IPS-18c (cell line): ENCODE results near the gene SPRED2.
"Not testable (repeated sequence)": the region's sequence is repeated elsewhere in the genome, so short reads cannot be mapped to it uniquely, and the experiment has no call there.

Experiments used
- H3K4me3 ChIP-seq: 2 replicates; pipeline ENCODE4 v1.7.0; 2013; ENCODE audit warnings: low read depth, mild to moderate bottlenecking, low read length, moderate library complexity; ENCODE audit not compliant: insufficient read depth
- H3K9me3 ChIP-seq: one replicate; pipeline ENCODE4 v1.6.1; 2013; ENCODE audit warnings: mild to moderate bottlenecking, low read length, moderate library complexity; ENCODE audit not compliant: control insufficient read depth, insufficient read depth

The SPRED2 gene

GRCh38 chr2:65345631-65346030 is 86.8 kb downstream of the SPRED2 start:
- no peak overlapping the region for H3K4me3 ChIP-seq
- no peaks in the 10 kb centered on the region for H3K9me3 ChIP-seq

- H3K4me3 ChIP-seq, result no peak overlapping the region
- no peaks in the 10 kb centered on the region for H3K9me3 ChIP-seq
Measured at GRCh38 chr2:65344689-65345088, 87.7 kb downstream of the SPRED2 start.

DNA sequence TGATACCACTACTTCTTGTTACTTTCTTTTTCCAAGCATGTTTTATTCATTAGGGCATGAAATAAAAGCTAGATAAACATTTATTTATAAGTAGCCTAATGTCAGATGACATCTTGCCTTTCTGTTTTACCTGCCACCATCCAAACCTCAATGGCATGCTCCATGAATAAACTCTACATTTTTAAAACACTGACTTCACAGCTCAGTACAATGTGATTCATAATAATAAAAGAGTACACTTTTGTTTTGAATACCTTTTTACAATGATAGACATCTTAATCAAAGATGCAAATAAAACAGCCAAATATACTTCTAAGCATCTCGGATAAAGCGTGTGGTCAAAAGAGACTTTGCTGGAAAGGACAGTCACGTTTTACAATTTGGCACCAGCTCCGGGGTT is 88.2 kb downstream of the SPRED2 start:
- no peaks in the 10 kb centered on the region for H3K9me3 ChIP-seq
- no peak overlapping the region for H3K4me3 ChIP-seq

- Histone ChIP-seq H3K9me3 (no peaks in the 10 kb centered on the region), H3K4me3 (no peak overlapping the region)
Measured at GRCh38 chr2:65343386-65343785, 89.0 kb downstream of the SPRED2 start.

- Histone ChIP-seq H3K9me3 (no peaks in the 10 kb centered on the region), H3K4me3 (no peak overlapping the region)
Measured at GRCh38 chr2:65340898-65341681, 91.3 kb downstream of the SPRED2 start.

DNA sequence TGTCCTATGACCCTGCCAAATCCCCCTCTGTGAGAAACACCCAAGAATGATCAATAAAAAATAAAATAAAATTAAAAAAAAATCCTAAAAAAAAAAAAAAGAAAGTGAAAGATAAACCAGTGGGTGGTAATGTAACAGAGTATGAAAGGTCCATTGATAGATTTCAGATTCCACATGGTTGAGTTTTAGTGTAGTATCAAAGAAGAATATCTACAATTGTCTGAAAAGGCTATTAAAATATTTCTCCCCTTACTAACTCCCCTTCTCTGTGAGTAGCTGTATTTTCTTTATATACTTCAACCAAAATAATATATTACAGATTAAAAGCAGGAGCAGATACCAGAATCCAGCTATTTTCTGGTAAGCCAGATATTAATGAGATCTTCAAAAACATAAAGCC is 92.8 kb downstream of the SPRED2 start:
- Histone ChIP-seq H3K4me3 (no peak overlapping the region), H3K9me3 (no peaks in the 10 kb centered on the region)

DNA sequence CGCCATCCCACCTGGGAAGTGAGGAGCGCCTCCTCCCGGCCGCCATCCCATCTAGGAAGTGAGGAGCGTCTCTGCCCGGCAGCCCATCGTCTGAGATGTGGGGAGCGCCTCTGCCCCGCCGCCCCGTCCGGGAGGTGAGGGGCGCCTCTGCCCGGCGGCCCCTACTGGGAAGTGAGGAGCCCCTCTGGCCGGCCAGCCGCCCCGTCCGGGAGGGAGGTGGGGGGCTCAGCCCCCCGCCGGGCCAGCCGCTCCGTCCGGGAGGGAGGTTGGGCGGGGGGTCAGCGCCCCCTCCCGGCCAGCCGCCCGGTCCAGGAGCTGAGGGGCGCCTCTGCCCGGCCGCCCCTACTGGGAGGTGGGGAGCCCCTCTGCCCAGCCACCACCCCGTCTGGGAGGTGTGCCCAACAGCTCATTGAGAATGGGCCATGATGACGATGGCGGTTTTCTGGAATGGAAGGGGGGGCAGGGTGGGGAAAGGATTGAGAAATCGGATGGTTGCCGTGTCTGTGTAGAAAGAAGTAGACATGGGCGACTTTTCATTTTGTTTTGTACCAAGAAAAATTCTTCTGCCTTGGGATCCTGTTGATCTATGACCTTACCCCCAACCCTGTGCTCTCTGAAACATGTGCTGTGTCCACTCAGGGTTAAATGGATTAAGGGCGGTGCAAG is 93.4 kb downstream of the SPRED2 start:
- not testable (repeated sequence) for H3K9me3 ChIP-seq, H3K4me3 ChIP-seq

DNA sequence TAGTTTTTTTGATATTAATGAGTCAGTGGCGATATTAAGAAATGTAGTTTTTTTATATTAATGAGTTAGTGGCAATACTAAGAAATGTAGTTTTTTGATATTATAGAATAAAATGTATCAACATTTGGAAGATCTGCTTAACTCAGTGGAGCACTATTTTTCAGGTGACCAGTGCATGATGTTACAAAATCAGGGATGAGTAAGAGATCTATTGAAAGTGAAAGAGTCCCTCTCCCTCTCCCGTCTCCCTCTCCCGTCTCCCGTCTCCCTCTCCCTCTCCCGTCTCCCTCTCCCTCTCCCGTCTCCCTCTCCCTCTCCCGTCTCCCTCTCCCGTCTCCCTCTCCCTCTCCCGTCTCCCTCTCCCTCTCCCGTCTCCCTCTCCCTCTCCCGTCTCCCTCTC is 94.5 kb downstream of the SPRED2 start:
- not testable (repeated sequence) for H3K4me3 ChIP-seq, H3K9me3 ChIP-seq

- no peak overlapping the region for H3K4me3 ChIP-seq
- H3K9me3 ChIP-seq, result no peaks in the 10 kb centered on the region
Measured at GRCh38 chr2:65334714-65335113, 97.7 kb downstream of the SPRED2 start.

DNA sequence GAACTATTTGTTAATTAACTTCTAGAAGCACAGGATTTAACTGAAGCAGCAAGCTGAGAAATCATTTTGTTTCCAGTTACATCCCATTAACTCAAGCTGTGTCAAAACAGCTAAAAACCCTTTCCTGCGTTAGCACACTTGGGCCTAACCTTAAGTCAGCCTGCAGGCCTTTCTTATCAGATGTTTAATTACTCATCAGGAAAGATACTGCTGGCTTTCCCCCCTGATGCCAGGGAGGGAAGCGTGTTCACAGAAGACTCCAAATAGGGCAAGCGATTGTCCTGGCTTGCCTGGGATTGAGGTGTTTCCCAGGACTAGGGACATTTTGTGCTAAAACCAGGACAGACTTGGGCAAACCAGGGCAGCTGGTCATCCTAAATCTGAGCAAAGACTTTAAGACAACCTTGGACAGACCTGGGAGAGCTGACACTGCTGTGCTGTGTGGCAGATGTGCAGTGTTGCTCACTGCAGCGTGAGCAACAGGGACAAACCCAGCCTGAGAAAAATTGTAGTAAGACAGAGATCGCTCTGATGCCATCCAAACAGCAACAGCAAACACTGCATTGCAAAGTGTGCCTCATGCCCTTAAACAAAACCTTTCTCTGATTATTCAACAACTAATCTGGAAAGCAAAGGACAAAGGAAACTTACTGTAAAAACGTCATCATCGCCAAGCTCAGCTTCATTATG is 100.9 kb downstream of the SPRED2 start:
- H3K4me3 ChIP-seq, result no peak overlapping the region
- H3K9me3 ChIP-seq, result no peaks in the 10 kb centered on the region

GRCh38 chr2:65329525-65329924 is 102.9 kb downstream of the SPRED2 start:
- H3K4me3 ChIP-seq, result no peak overlapping the region
- H3K9me3 ChIP-seq, result no peaks in the 10 kb centered on the region

- Histone ChIP-seq H3K9me3 (no peaks in the 10 kb centered on the region), H3K4me3 (no peak overlapping the region)
Measured at GRCh38 chr2:65326276-65326675, 106.1 kb downstream of the SPRED2 start.

- no peaks in the 10 kb centered on the region for H3K9me3 ChIP-seq
- no peak overlapping the region for H3K4me3 ChIP-seq
Measured at GRCh38 chr2:65325066-65325465, 107.3 kb downstream of the SPRED2 start.

DNA sequence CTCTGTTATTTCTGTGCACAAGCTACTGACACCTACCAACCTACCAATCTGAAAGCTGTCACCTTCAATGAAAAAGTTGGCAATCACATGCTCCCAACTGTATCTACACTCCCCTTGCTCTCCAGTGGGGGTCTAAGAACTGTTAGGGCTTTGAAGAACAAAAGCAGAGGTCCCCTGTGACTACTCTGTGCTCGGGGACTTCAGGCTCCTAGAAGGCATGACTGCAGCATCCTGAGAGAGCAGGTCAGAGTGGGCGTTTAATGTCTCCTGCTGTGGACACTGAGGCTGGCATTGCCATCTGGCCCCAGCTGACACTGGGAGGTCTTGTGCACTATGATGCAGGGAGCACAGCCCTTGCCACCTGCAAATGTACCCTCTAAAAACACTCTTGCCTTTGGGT is 111.5 kb downstream of the SPRED2 start:
- no peaks in the 10 kb centered on the region for H3K9me3 ChIP-seq
- H3K4me3 ChIP-seq, result no peak overlapping the region

DNA sequence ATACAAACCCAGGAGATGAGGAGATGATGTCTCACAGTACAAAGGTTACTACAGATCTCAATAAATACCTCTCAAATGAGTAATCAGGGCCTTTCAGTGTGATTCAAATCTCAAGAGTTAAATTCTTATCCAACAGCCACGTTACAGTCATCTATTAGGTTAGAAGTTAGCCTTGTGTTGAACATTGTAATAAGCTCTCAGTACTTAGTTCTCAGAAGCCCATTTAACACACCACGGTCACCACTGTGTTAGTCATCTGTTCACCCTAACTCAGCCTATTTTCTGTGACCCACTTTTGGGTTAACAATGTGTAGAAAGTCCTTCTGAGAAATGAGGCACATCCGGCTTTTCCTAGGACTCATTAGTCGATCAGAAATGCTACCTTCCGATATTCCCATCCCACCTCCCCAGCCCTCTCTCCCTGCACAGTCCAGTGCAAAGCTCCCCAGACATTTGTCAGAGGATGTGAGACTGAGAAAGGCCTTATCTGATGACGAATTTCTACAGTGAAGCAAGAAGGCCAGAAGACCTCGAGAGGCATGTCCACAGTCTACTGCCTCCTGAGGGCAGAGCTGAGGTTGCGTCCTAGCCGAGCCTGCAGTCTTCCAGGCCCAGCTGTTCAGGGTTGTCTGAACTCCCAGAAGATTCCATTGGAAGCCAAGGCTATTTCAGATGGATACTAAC is 112.2 kb downstream of the SPRED2 start:
- Histone ChIP-seq H3K4me3 (no peak overlapping the region), H3K9me3 (no peaks in the 10 kb centered on the region)

- Histone ChIP-seq H3K9me3 (no peaks in the 10 kb centered on the region), H3K4me3 (no peak overlapping the region)
Measured at GRCh38 chr2:65319674-65320041, 112.7 kb downstream of the SPRED2 start.

GRCh38 chr2:65319072-65319673 is 113.2 kb downstream of the SPRED2 start:
- Histone ChIP-seq H3K9me3 (no peaks in the 10 kb centered on the region), H3K4me3 (no peak overlapping the region)
